K562 (cell line): ENCODE data around the gene SEMA3G. TPM values are rescaled to one million over a fixed set of nuclear protein-coding genes. Genes with fewer than 3 reads are reported as not detected.
A peak's percentile ranks its signal among the peaks of the same experiment; 100 is the strongest.

Experiments
- ATAC-seq: fragments of 200-7000 bp; cut with Tn5 transposase; 3 replicates; pipeline ENCODE4 v1.9.1; 2020; ENCODE audit warnings: moderate library complexity
- BruUV-seq: library from RNA; stranded (reverse); fragments of 400-500 nt; replicated peaks from 2 replicates; lab custom pipeline; 2021; lab: Mats Ljungman, UMichigan
- CTCF ChIA-PET: fragments of 300-600 bp; formaldehyde crosslinking; extraction: SDS; loops from one replicate; lab custom pipeline; 2021; ENCODE audit warnings: low intra/inter-chr PET ratio; lab: Yijun Ruan, JAX
- POLR2A ChIA-PET: fragments of 300-600, 350-650 bp; sonication (Branson Sonifier 250); formaldehyde crosslinking; extraction: SDS; loops from one replicate; lab custom pipeline; 2021; ENCODE audit warnings: antibody characterized with exemption, inconsistent platforms; lab: Yijun Ruan, JAX
- DNase-seq, 4 experiments: peaks; one replicate each; pipeline versions ENCODE4 v3.0.0 to v3.0.0-alpha.2; 2011 to 2018; ENCODE audit warnings: low spot score in 3 of 4, mixed read lengths in 3 of 4; ENCODE audit errors: extremely low read depth in 1 of 4
- FAIRE-seq: peaks from 2 replicates; lab custom pipeline; 2011; peaks lifted over from hg19 to GRCh38; lab: Jason Lieb, UNC
- H2AFZ ChIP-seq: 2 replicates; pipeline ENCODE4 v1.6.0; 2011; ENCODE audit warnings: low read depth, low read length, control low read depth, inconsistent platforms
- H3K27ac ChIP-seq: fragments of 200-600 bp; 3 replicates; pipeline ENCODE4 v1.8.0; 2011; ENCODE audit warnings: low read depth, mild to moderate bottlenecking, control low read depth, inconsistent platforms, low read length, moderate library complexity, mixed read lengths; ENCODE audit errors: extremely low read depth
- H3K27me3 ChIP-seq, 2 experiments: fragments of 300-600 bp in 1 of 2; 2 replicates in 1 of 2; 3 replicates in 1 of 2; pipeline versions ENCODE4 v1.6.0 to v1.8.0; 2011; ENCODE audit warnings: inconsistent platforms in 2 of 2, low read length in 2 of 2, mild to moderate bottlenecking in 1 of 2, mixed read lengths in 1 of 2, moderate library complexity in 1 of 2; ENCODE audit not compliant: control insufficient read depth in 2 of 2, insufficient read depth in 2 of 2
- H3K36me3 ChIP-seq: fragments of 300-600 bp; 3 replicates; pipeline ENCODE4 v1.8.0; 2011; ENCODE audit warnings: mild to moderate bottlenecking, low read length, inconsistent platforms; ENCODE audit not compliant: control insufficient read depth, insufficient read depth
- H3K4me1 ChIP-seq, 2 experiments: fragments of 200-600 bp in 1 of 2; replicated peaks in 1 of 2; 2 replicates in 1 of 2; 3 replicates in 1 of 2; pipeline versions ENCODE4 v1.5.1 to v1.8.0; 2011; ENCODE audit warnings: inconsistent platforms in 2 of 2, low read length in 2 of 2, mild to moderate bottlenecking in 1 of 2, mixed read lengths in 1 of 2, moderate library complexity in 1 of 2; ENCODE audit not compliant: control insufficient read depth in 2 of 2, insufficient read depth in 2 of 2
- H3K4me2 ChIP-seq: 2 replicates; pipeline ENCODE4 v1.6.1; 2011; ENCODE audit warnings: low read length, control low read depth, inconsistent platforms, mixed read lengths; ENCODE audit not compliant: insufficient read depth
- H3K4me3 ChIP-seq: fragments of 200-600 bp; sonication (generic), shearing (Covaris generic); 2 replicates; pipeline ENCODE4 v1.5.1; 2016; ENCODE audit warnings: control low read depth, inconsistent platforms
- H3K79me2 ChIP-seq: fragments of 200-600 bp; 3 replicates; pipeline ENCODE4 v1.8.0; 2011; ENCODE audit warnings: low read length, inconsistent platforms; ENCODE audit not compliant: control insufficient read depth, insufficient read depth
- H3K9ac ChIP-seq, 2 experiments: 2 replicates each; pipeline versions ENCODE4 v1.6.0 to v1.6.1; 2011; ENCODE audit warnings: low read depth in 2 of 2, low read length in 2 of 2, control low read depth in 1 of 2, inconsistent platforms in 1 of 2, mild to moderate bottlenecking in 1 of 2, mixed read lengths in 1 of 2; ENCODE audit not compliant: insufficient read depth in 1 of 2
- H3K9me1 ChIP-seq: one replicate; pipeline ENCODE4 v1.6.0; 2011; ENCODE audit warnings: inconsistent platforms, mild to moderate bottlenecking, low read length, moderate library complexity; ENCODE audit not compliant: control insufficient read depth, insufficient read depth
- H3K9me3 ChIP-seq: replicated peaks from 2 replicates; pipeline ENCODE4 v1.5.1; 2011; ENCODE audit warnings: low read depth, low read length, inconsistent platforms; ENCODE audit not compliant: control insufficient read depth, insufficient read depth
- H4K20me1 ChIP-seq: replicated peaks from 2 replicates; pipeline ENCODE4 v1.6.1; 2011; ENCODE audit warnings: low read length, inconsistent platforms, mixed read lengths; ENCODE audit not compliant: control insufficient read depth, insufficient read depth
- POLR2G ChIP-seq: fragments of 200-400 bp; formaldehyde crosslinking; IDR thresholded peaks from 2 replicates; pipeline ENCODE4 v1.6.1; 2017; ENCODE audit warnings: low read depth, mild to moderate bottlenecking, antibody characterized with exemption, low read length, moderate library complexity
- ZNF699 ChIP-seq: fragments of 250-450 bp; sonication (Bioruptor Pico); IDR thresholded peaks from 2 replicates; pipeline ENCODE4 v1.8.0; 2021; ENCODE audit warnings: mild to moderate bottlenecking, moderate library complexity; ENCODE audit not compliant: insufficient replicate concordance
- whole genome bisulfite sequencing: fragments of 100-300 bp; shearing (Covaris generic); methylation state at CpG from one replicate; pipeline ENCODE4 v1.1.6; 2016; ENCODE audit warnings: low coverage, mixed read lengths; ENCODE audit not compliant: insufficient coverage; ENCODE audit errors: missing lambda C conversion rate; 5-methylcytosine and 5-hydroxymethylcytosine counted together
- in situ Hi-C: fragments of 300-500 bp; cut with MboI; formaldehyde crosslinking; loops from 4 replicates; pipeline ENCODE4 v1.15.0; 2018; ENCODE audit warnings: inconsistent platforms, mixed read lengths
- intact Hi-C: fragments of 100-400 bp; cut with micrococcal nuclease; formaldehyde crosslinking; loops from 2 replicates; pipeline ENCODE4 v1.14.2; 2022
- polyA plus RNA-seq, 8 experiments: library from polyadenylated mRNA; depleted of rRNA in 4 of 8; stranded (reverse) in 5 of 8; unstranded in 3 of 8; fragments of >200 nt; fragmentation: Nextera tagmentation in 2 of 8; fragmentation: Illumina TruSeq in 1 of 8; extraction: Ambion mirVana in 2 of 8; extraction: Trizol in 1 of 8; gene quantifications; 2 replicates each; pipeline versions ENCODE4 v1.2.1 to v1.2.3, GENCODE V29; 2011 to 2014; ENCODE audit warnings: inconsistent platforms in 1 of 8, missing spikeins in 1 of 8
- total RNA-seq, 7 experiments: library from RNA; depleted of rRNA in 6 of 7; stranded (reverse); fragments of >200 nt in 6 of 7; fragmentation: Illumina TruSeq in 2 of 7; extraction: Trizol in 2 of 7; gene quantifications; 2 replicates each; pipeline versions ENCODE4 v1.2.1 to v1.2.3, GENCODE V29; 2011 to 2021; ENCODE audit warnings: low replicate concordance in 1 of 7

Gene SEMA3G
- total and polyA plus RNA-seq, 9 of the 15 experiments (the other 6 are each of a cell fraction or from before 2014, with no cell fraction given), result 0.04 to 0.07 (median 0.05) TPM; not detected in 6

DNA sequence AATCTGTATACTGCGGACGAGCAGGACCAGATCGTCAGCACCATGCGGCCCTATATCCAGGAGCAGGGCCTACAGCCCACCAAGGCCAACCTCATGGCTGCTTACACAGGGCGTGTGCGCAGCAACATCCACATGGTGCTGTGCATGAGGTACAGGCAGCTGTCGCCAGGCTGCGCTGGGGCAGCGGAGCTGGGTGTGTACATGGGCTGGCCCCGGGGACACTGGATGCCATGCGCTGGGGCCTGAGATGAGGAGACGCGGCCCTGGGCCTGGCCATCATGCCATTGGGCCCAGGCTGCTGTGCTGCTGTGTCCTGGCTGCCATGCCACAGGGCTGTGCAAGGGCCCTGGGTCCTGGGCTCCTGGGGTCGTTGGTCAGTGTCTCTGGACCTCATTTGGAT is 61.5 kb downstream of the SEMA3G start:
- TF ChIP-seq ZNF699 (CRISPR knock-in tag), result no peak
- TF ChIP-seq POLR2G, result peak; percentile 35; the same call in 1 of the 2 replicates
- POLR2A ChIA-PET, result interaction anchor here (0.7 to 0.9 kb wide), 2 partner anchors 13 to 327 kb away, joined by 3 read pairs; no protein-coding TSS in a partner anchor
- peaks cover 0 to 44% of the 10 kb centered on the region in 2 experiments; a peak in 2 of 5 replicates for H3K4me1 ChIP-seq
- no TSS peak for BruUV-seq
- H3K79me2 ChIP-seq, result no peaks in the 10 kb centered on the region
- FAIRE-seq (no peak), ATAC-seq (no peak), DNase-seq (no peak)
- H2AFZ ChIP-seq, result no peak overlapping the region
- intact Hi-C loops, result no loop called here
- no peaks in the 10 kb centered on the region for H3K9me1 ChIP-seq
- peak overlapping the region in 1 of 2 experiments; percentile 22; a peak in 1 of 4 replicates for H3K9ac ChIP-seq
- in situ Hi-C loops, result loop anchor here (10.0 to 25.0 kb wide), 2 partner anchors 89 to 371 kb away; no protein-coding TSS in a partner anchor
- no peaks in the 10 kb centered on the region for H4K20me1 ChIP-seq
- H3K4me2 ChIP-seq, result no peak overlapping the region
- no peak overlapping the region for H3K4me3 ChIP-seq
- WGBS, result 78% methylated on average over 10 of the region's 14 CpGs
- CTCF ChIA-PET, result no interaction called here
- no peaks in the 10 kb centered on the region for H3K9me3 ChIP-seq
- H3K27ac ChIP-seq, result no peak overlapping the region
- no peaks in the 10 kb centered on the region for H3K27me3 ChIP-seq
- H3K36me3 ChIP-seq, result no peaks in the 10 kb centered on the region

Other genes with a start within 250 kb of the SEMA3G start
Only the 7 nearest of the 16 such genes appear.
- gene BAP1, start 35.1 kb downstream of the SEMA3G start, total RNA-seq (2014; rRNA removed), result 60.4 and 69.1 TPM in 2 replicates
- gene BAP1, start 35.1 kb downstream of the SEMA3G start, total RNA-seq (2014; rRNA removed; fragmentation: Illumina TruSeq; extraction: Trizol), result 21.6 and 25.8 TPM in 2 replicates
- 35.4 and 37.5 TPM in 2 replicates for gene BAP1, start 35.1 kb downstream of the SEMA3G start, total RNA-seq (2015; rRNA removed; fragmentation: Illumina TruSeq; extraction: Trizol)
- 64.9 and 66.6 TPM in 2 replicates for gene BAP1, start 35.1 kb downstream of the SEMA3G start, total RNA-seq (2021)
- gene BAP1, start 35.1 kb downstream of the SEMA3G start, polyA plus RNA-seq (2011; rRNA removed), result 51.8 and 56.1 TPM in 2 replicates
- gene BAP1, start 35.1 kb downstream of the SEMA3G start, polyA plus RNA-seq (2014; fragmentation: Illumina TruSeq; extraction: Trizol), result 37.5 and 48.7 TPM in 2 replicates
- gene BAP1, start 35.1 kb downstream of the SEMA3G start, polyA plus RNA-seq (2014; fragmentation: Nextera tagmentation; extraction: Ambion mirVana), result 1 to 10 TPM; 3.4 to 5.4 TPM
- gene BAP1, start 35.1 kb downstream of the SEMA3G start, polyA plus RNA-seq (2014; rRNA removed), result 42.5 and 47.8 TPM in 2 replicates
- 16.8 and 21.5 TPM in 2 replicates for gene PHF7, start 34.4 kb downstream of the SEMA3G start, total RNA-seq (2014; rRNA removed)
- 12.7 and 18.0 TPM in 2 replicates for gene PHF7, start 34.4 kb downstream of the SEMA3G start, total RNA-seq (2014; rRNA removed; fragmentation: Illumina TruSeq; extraction: Trizol)
- gene PHF7, start 34.4 kb downstream of the SEMA3G start, total RNA-seq (2015; rRNA removed; fragmentation: Illumina TruSeq; extraction: Trizol), result 19.0 and 20.2 TPM in 2 replicates
- gene PHF7, start 34.4 kb downstream of the SEMA3G start, total RNA-seq (2021), result 16.7 and 19.5 TPM in 2 replicates
- 27.5 and 28.3 TPM in 2 replicates for gene PHF7, start 34.4 kb downstream of the SEMA3G start, polyA plus RNA-seq (2011; rRNA removed)
- 18.3 and 18.4 TPM in 2 replicates for gene PHF7, start 34.4 kb downstream of the SEMA3G start, polyA plus RNA-seq (2014; fragmentation: Illumina TruSeq; extraction: Trizol)
- 1 to 10 TPM; 2.4 to 4.1 TPM for gene PHF7, start 34.4 kb downstream of the SEMA3G start, polyA plus RNA-seq (2014; fragmentation: Nextera tagmentation; extraction: Ambion mirVana)
- 28.7 and 29.1 TPM in 2 replicates for gene PHF7, start 34.4 kb downstream of the SEMA3G start, polyA plus RNA-seq (2014; rRNA removed)
- gene TNNC1, start 8.9 kb upstream of the SEMA3G start, total RNA-seq (2014; rRNA removed), result 0.53 TPM in 1 of 2 replicates, not detected in the other
- not detected in 2 replicates for gene TNNC1, start 8.9 kb upstream of the SEMA3G start, total RNA-seq (2014; rRNA removed; fragmentation: Illumina TruSeq; extraction: Trizol)
- gene TNNC1, start 8.9 kb upstream of the SEMA3G start, total RNA-seq (2015; rRNA removed; fragmentation: Illumina TruSeq; extraction: Trizol), result not detected in 2 replicates
- gene TNNC1, start 8.9 kb upstream of the SEMA3G start, total RNA-seq (2021), result 0.47 TPM in 1 of 2 replicates, not detected in the other
- 0.42 and 1.1 TPM in 2 replicates for gene TNNC1, start 8.9 kb upstream of the SEMA3G start, polyA plus RNA-seq (2011; rRNA removed)
- 0.85 TPM in 1 of 2 replicates, not detected in the other for gene TNNC1, start 8.9 kb upstream of the SEMA3G start, polyA plus RNA-seq (2014; fragmentation: Illumina TruSeq; extraction: Trizol)
- gene TNNC1, start 8.9 kb upstream of the SEMA3G start, polyA plus RNA-seq (2014; fragmentation: Nextera tagmentation; extraction: Ambion mirVana), result under 1 TPM; 0.08 to 0.27 TPM
- 0.78 TPM in 1 of 2 replicates, not detected in the other for gene TNNC1, start 8.9 kb upstream of the SEMA3G start, polyA plus RNA-seq (2014; rRNA removed)
- 27.9 and 35.9 TPM in 2 replicates for gene NISCH, start 10.5 kb upstream of the SEMA3G start, total RNA-seq (2014; rRNA removed)
- 13.9 and 16.1 TPM in 2 replicates for gene NISCH, start 10.5 kb upstream of the SEMA3G start, total RNA-seq (2014; rRNA removed; fragmentation: Illumina TruSeq; extraction: Trizol)
- gene NISCH, start 10.5 kb upstream of the SEMA3G start, total RNA-seq (2015; rRNA removed; fragmentation: Illumina TruSeq; extraction: Trizol), result 20.7 and 22.2 TPM in 2 replicates
- gene NISCH, start 10.5 kb upstream of the SEMA3G start, total RNA-seq (2021), result 36.9 and 43.5 TPM in 2 replicates
- 34.6 and 52.5 TPM in 2 replicates for gene NISCH, start 10.5 kb upstream of the SEMA3G start, polyA plus RNA-seq (2011; rRNA removed)
- 23.4 and 28.3 TPM in 2 replicates for gene NISCH, start 10.5 kb upstream of the SEMA3G start, polyA plus RNA-seq (2014; fragmentation: Illumina TruSeq; extraction: Trizol)
- gene NISCH, start 10.5 kb upstream of the SEMA3G start, polyA plus RNA-seq (2014; fragmentation: Nextera tagmentation; extraction: Ambion mirVana), result under 1 TPM; 0.44 to 0.80 TPM
- 37.5 and 42.4 TPM in 2 replicates for gene NISCH, start 10.5 kb upstream of the SEMA3G start, polyA plus RNA-seq (2014; rRNA removed)
- 1.6 and 3.4 TPM in 2 replicates for gene STAB1, start 50.2 kb upstream of the SEMA3G start, total RNA-seq (2014; rRNA removed)
- gene STAB1, start 50.2 kb upstream of the SEMA3G start, total RNA-seq (2014; rRNA removed; fragmentation: Illumina TruSeq; extraction: Trizol), result 1.1 TPM in 2 replicates
- 0.75 and 1.2 TPM in 2 replicates for gene STAB1, start 50.2 kb upstream of the SEMA3G start, total RNA-seq (2015; rRNA removed; fragmentation: Illumina TruSeq; extraction: Trizol)
- gene STAB1, start 50.2 kb upstream of the SEMA3G start, total RNA-seq (2021), result 3.9 and 4.7 TPM in 2 replicates
- gene STAB1, start 50.2 kb upstream of the SEMA3G start, polyA plus RNA-seq (2011; rRNA removed), result 1.8 and 4.4 TPM in 2 replicates
- gene STAB1, start 50.2 kb upstream of the SEMA3G start, polyA plus RNA-seq (2014; fragmentation: Illumina TruSeq; extraction: Trizol), result 0.86 and 1.6 TPM in 2 replicates
- under 1 TPM; 0.20 TPM for gene STAB1, start 50.2 kb upstream of the SEMA3G start, polyA plus RNA-seq (2014; fragmentation: Nextera tagmentation; extraction: Ambion mirVana)
- gene STAB1, start 50.2 kb upstream of the SEMA3G start, polyA plus RNA-seq (2014; rRNA removed), result 1.8 and 3.4 TPM in 2 replicates
- gene NT5DC2, start 88.8 kb upstream of the SEMA3G start, total RNA-seq (2014; rRNA removed), result 122 and 177 TPM in 2 replicates
- 52.5 and 60.9 TPM in 2 replicates for gene NT5DC2, start 88.8 kb upstream of the SEMA3G start, total RNA-seq (2014; rRNA removed; fragmentation: Illumina TruSeq; extraction: Trizol)
- 80.5 and 88.7 TPM in 2 replicates for gene NT5DC2, start 88.8 kb upstream of the SEMA3G start, total RNA-seq (2015; rRNA removed; fragmentation: Illumina TruSeq; extraction: Trizol)
- 168 and 171 TPM in 2 replicates for gene NT5DC2, start 88.8 kb upstream of the SEMA3G start, total RNA-seq (2021)
- 133 and 165 TPM in 2 replicates for gene NT5DC2, start 88.8 kb upstream of the SEMA3G start, polyA plus RNA-seq (2011; rRNA removed)
- 140 and 168 TPM in 2 replicates for gene NT5DC2, start 88.8 kb upstream of the SEMA3G start, polyA plus RNA-seq (2014; fragmentation: Illumina TruSeq; extraction: Trizol)
- 10 to 100 TPM; 25.6 to 37.5 TPM for gene NT5DC2, start 88.8 kb upstream of the SEMA3G start, polyA plus RNA-seq (2014; fragmentation: Nextera tagmentation; extraction: Ambion mirVana)
- 150 and 173 TPM in 2 replicates for gene NT5DC2, start 88.8 kb upstream of the SEMA3G start, polyA plus RNA-seq (2014; rRNA removed)
- gene UQCC5, start 91.5 kb upstream of the SEMA3G start, total RNA-seq (2014; rRNA removed), result 28.6 and 41.1 TPM in 2 replicates
- 13.8 and 16.4 TPM in 2 replicates for gene UQCC5, start 91.5 kb upstream of the SEMA3G start, total RNA-seq (2014; rRNA removed; fragmentation: Illumina TruSeq; extraction: Trizol)
- 33.8 and 38.3 TPM in 2 replicates for gene UQCC5, start 91.5 kb upstream of the SEMA3G start, total RNA-seq (2015; rRNA removed; fragmentation: Illumina TruSeq; extraction: Trizol)
- gene UQCC5, start 91.5 kb upstream of the SEMA3G start, total RNA-seq (2021), result 23.3 and 32.2 TPM in 2 replicates
- 10.2 and 11.3 TPM in 2 replicates for gene UQCC5, start 91.5 kb upstream of the SEMA3G start, polyA plus RNA-seq (2011; rRNA removed)
- 18.0 and 31.0 TPM in 2 replicates for gene UQCC5, start 91.5 kb upstream of the SEMA3G start, polyA plus RNA-seq (2014; fragmentation: Illumina TruSeq; extraction: Trizol)
- gene UQCC5, start 91.5 kb upstream of the SEMA3G start, polyA plus RNA-seq (2014; fragmentation: Nextera tagmentation; extraction: Ambion mirVana), result 10 to 100 TPM; 36.3 to 36.7 TPM
- gene UQCC5, start 91.5 kb upstream of the SEMA3G start, polyA plus RNA-seq (2014; rRNA removed), result 45.3 and 55.4 TPM in 2 replicates